ENCODE data around the gene ZNF879.

Gene ZNF879

GRCh38 chr5:179006564-179006963 lies 17.0 kb upstream of the ZNF879 start:
- in situ Hi-C loops (cut with HindIII; ENCODE audit: low sequenced_read_pairs) = no loop called here
- H3K4me3 ChIP-seq (ENCODE audit: low read depth, low read length) = no peak overlapping the region
- DNase-seq (ENCODE audit: low read depth) = no peak
- TF ChIP-seq, protein P1, sequence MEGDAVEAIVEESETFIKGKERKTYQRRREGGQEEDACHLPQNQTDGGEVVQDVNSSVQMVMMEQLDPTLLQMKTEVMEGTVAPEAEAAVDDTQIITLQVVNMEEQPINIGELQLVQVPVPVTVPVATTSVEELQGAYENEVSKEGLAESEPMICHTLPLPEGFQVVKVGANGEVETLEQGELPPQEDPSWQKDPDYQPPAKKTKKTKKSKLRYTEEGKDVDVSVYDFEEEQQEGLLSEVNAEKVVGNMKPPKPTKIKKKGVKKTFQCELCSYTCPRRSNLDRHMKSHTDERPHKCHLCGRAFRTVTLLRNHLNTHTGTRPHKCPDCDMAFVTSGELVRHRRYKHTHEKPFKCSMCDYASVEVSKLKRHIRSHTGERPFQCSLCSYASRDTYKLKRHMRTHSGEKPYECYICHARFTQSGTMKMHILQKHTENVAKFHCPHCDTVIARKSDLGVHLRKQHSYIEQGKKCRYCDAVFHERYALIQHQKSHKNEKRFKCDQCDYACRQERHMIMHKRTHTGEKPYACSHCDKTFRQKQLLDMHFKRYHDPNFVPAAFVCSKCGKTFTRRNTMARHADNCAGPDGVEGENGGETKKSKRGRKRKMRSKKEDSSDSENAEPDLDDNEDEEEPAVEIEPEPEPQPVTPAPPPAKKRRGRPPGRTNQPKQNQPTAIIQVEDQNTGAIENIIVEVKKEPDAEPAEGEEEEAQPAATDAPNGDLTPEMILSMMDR (IDR thresholded peaks at IDR 0.05; ENCODE audit: low read depth, low read length, missing control alignments) = no peak

DNA sequence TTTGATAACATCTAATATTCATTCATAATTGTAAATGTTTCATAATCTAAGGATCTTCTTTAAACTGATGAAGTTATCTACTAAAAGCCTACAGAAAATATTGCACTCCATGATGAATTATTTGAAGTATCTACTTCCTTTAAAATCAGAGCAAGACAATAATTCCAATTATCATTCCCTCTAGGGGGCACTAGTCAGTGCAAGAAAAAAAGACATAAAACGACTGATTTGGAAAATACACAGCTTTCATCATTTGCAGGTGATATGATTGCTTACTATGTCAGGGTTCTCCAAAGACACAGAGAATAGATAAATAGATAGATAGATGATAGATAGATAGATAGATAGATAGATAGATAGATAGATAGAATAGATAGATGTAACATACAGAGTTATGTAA lies 14.9 kb upstream of the ZNF879 start:
- no peak for DNase-seq (ENCODE audit: low read depth)
- no peak overlapping the region for H3K4me3 ChIP-seq (ENCODE audit: low read depth, low read length)
- TF ChIP-seq, protein P1 (IDR thresholded peaks at IDR 0.05; ENCODE audit: low read depth, low read length, missing control alignments) = no peak
- in situ Hi-C loops (cut with HindIII; ENCODE audit: low sequenced_read_pairs) = no loop called here

DNA sequence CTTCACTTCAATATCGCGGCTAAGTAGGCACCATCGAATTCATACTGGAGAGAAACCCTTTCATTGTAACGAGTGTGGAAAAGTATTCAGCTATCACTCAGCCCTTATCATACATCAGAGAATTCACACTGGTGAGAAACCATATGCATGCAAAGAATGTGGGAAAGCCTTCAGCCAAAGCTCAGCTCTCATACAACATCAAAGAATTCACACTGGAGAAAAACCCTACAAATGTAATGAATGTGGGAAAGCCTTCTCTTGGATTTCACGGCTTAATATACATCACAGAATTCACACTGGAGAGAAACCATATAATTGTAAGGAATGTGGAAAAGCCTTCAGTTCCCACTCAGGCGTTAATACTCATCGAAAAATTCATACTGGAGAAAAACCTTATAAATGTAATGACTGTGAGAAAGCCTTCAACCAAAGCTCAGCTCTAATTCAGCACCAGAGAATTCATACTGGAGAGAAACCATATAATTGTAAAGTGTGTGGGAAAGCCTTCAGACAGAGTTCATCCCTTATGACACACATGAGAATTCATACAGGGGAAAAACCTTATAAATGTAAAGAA lies 9.5 kb downstream of the ZNF879 start:
- TF ChIP-seq, protein P1 (IDR thresholded peaks at IDR 0.05; ENCODE audit: low read depth, low read length, missing control alignments) = no peak
- in situ Hi-C loops (cut with HindIII; ENCODE audit: low sequenced_read_pairs) = no loop called here
- no peak overlapping the region for H3K4me3 ChIP-seq (ENCODE audit: low read depth, low read length)
- DNase-seq (ENCODE audit: low read depth) = no peak

DNA sequence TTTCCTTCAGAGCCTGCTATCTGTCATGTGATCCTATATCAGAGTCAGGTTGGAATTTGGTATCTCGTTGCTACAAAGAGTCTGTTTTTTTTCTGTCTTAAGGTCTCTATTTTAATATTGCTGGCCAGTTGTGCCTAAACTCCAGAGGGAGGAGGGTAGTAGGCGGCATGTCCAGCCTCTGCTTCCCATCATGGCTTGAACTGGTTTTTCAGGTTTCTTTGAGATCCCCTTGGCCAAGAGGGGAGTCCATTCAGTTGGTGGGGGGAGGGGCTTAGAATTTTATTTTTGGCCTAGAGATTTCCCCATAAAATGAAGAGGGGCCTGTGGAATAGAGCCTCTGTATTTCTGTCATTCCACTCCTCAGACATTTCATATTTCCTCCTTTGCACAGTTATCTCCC lies 21.2 kb downstream of the ZNF879 start:
- DNase-seq (ENCODE audit: low read depth) = no peak
- in situ Hi-C loops (cut with HindIII; ENCODE audit: low sequenced_read_pairs) = no loop called here
- TF ChIP-seq, protein P1 (IDR thresholded peaks at IDR 0.05; ENCODE audit: low read depth, low read length, missing control alignments) = no peak
- no peak overlapping the region for H3K4me3 ChIP-seq (ENCODE audit: low read depth, low read length)

- in situ Hi-C loops (cut with HindIII; ENCODE audit: low sequenced_read_pairs) = no loop called here
- DNase-seq (ENCODE audit: low read depth) = no peak
- TF ChIP-seq, protein P1 (IDR thresholded peaks at IDR 0.05; ENCODE audit: low read depth, low read length, missing control alignments) = no peak
- no peak overlapping the region for H3K4me3 ChIP-seq (ENCODE audit: low read depth, low read length)
Observed at GRCh38 chr5:179051784-179052183, 28.2 kb downstream of the ZNF879 start.

GRCh38 chr5:179054036-179054785 lies 30.6 kb downstream of the ZNF879 start:
- no peak overlapping the region for H3K4me3 ChIP-seq (ENCODE audit: low read depth, low read length)
- TF ChIP-seq, protein P1 (IDR thresholded peaks at IDR 0.05; ENCODE audit: low read depth, low read length, missing control alignments) = no peak
- DNase-seq (ENCODE audit: low read depth) = no peak
- in situ Hi-C loops (cut with HindIII; ENCODE audit: low sequenced_read_pairs) = no loop called here
